B cell (primary cell): ENCODE data around the gene MYO18A. TPM values are rescaled to one million over a fixed set of nuclear protein-coding genes. Genes with fewer than 3 reads are reported as not detected.

Source experiments
- ATAC-seq: fragments of 200-7000 bp; cut with Tn5 transposase; one replicate; pipeline ENCODE4 v1.10.0; 2021; ENCODE audit warnings: low read depth, mild to moderate bottlenecking, moderate number of reproducible peaks, moderate library complexity
- CTCF ChIA-PET: fragments of 350-600 bp; sonication (Branson Sonifier 250); formaldehyde crosslinking; loops from one replicate; lab custom pipeline; 2021; ENCODE audit warnings: antibody characterized with exemption, inconsistent platforms; lab: Charles Lee
- POLR2A ChIA-PET: fragments of 350-600 bp; sonication (Branson Sonifier 250); formaldehyde crosslinking; loops from one replicate; lab custom pipeline; 2021; ENCODE audit warnings: antibody characterized with exemption; lab: Charles Lee
- DNase-seq: peaks from one replicate; pipeline ENCODE4 v3.0.0; 2013
- H2AFZ ChIP-seq: 2 replicates; pipeline ENCODE4 v1.6.1; 2012; ENCODE audit warnings: mild to moderate bottlenecking, low read depth, low read length; ENCODE audit not compliant: insufficient read depth, poor library complexity, severe bottlenecking
- H3K27ac ChIP-seq, 2 donors: 1 replicate in 1 of 2; 2 replicates in 1 of 2; pipeline ENCODE4 v1.5.1; 2012 to 2013; ENCODE audit warnings: low read length in 2 of 2, mild to moderate bottlenecking in 2 of 2, moderate library complexity in 1 of 2
- H3K27me3 ChIP-seq, 4 experiments: fragments of 200-600 bp in 1 of 4; sonication (generic) in 1 of 4; replicated peaks in 1 of 4; 1 replicate in 2 of 4; 2 replicates in 2 of 4; pipeline versions ENCODE4 v1.6.1 to v1.7.0; 2013 to 2016; ENCODE audit warnings: low read length in 3 of 4, mild to moderate bottlenecking in 2 of 4, mixed read lengths in 1 of 4, moderate library complexity in 1 of 4; ENCODE audit not compliant: insufficient read depth in 4 of 4, control insufficient read depth in 3 of 4; ENCODE audit errors: control extremely low read depth in 1 of 4
- H3K36me3 ChIP-seq, 2 experiments: replicated peaks in 1 of 2; 1 replicate in 1 of 2; 2 replicates in 1 of 2; pipeline versions ENCODE4 v1.6.1 to v1.7.1; 2013; ENCODE audit warnings: low read length in 1 of 2; ENCODE audit not compliant: insufficient read depth in 2 of 2, control insufficient read depth in 1 of 2; ENCODE audit errors: control extremely low read depth in 1 of 2, extremely low read depth in 1 of 2
- H3K4me1 ChIP-seq, 2 donors: fragments of 200-600 bp in 1 of 2; sonication (generic) in 1 of 2; 1 replicate in 1 of 2; 2 replicates in 1 of 2; pipeline versions ENCODE4 v1.5.1 to v1.6.1; 2013 to 2017; ENCODE audit warnings: low read length in 2 of 2; ENCODE audit not compliant: control insufficient read depth in 2 of 2, insufficient read depth in 2 of 2
- H3K4me2 ChIP-seq: replicated peaks from 2 replicates; pipeline ENCODE3; 2012; ENCODE audit warnings: mild to moderate bottlenecking, low read depth, low read length; ENCODE audit not compliant: poor library complexity, severe bottlenecking
- H3K4me3 ChIP-seq, 5 experiments: fragments of 200-600 bp in 1 of 5; sonication (generic) in 1 of 5; 1 replicate in 3 of 5; 2 replicates in 2 of 5; pipeline versions ENCODE4 v1.5.1 to v1.7.0; 2011 to 2016; ENCODE audit warnings: low read length in 4 of 5, mild to moderate bottlenecking in 4 of 5, low read depth in 2 of 5, control low read depth in 1 of 5, moderate library complexity in 1 of 5; ENCODE audit not compliant: insufficient read depth in 1 of 5; ENCODE audit errors: control extremely low read depth in 1 of 5, extremely low read depth in 1 of 5
- H3K79me2 ChIP-seq: fragments of 200-600 bp; sonication (generic); one replicate; pipeline ENCODE4 v1.6.0; 2016; ENCODE audit warnings: low read length; ENCODE audit not compliant: control insufficient read depth, insufficient read depth
- H3K9ac ChIP-seq: fragments of 200-600 bp; sonication (generic); 2 replicates; pipeline ENCODE4 v1.6.1; 2017; ENCODE audit warnings: mild to moderate bottlenecking, low read length, moderate library complexity
- H3K9me3 ChIP-seq, 3 donors: one replicate each; pipeline versions ENCODE4 v1.6.1 to v1.7.1; 2013; ENCODE audit warnings: low read length in 2 of 3; ENCODE audit not compliant: control insufficient read depth in 2 of 3, insufficient read depth in 1 of 3; ENCODE audit errors: control extremely low read depth in 1 of 3
- H4K20me1 ChIP-seq: 2 replicates; pipeline ENCODE4 v1.6.0; 2012; ENCODE audit warnings: mild to moderate bottlenecking, low read length; ENCODE audit not compliant: insufficient read depth, control insufficient read depth, poor library complexity, severe bottlenecking
- H3K27ac Mint-ChIP-seq: one replicate; pipeline ENCODE4 v1.8.0; 2021; ENCODE audit warnings: mixed read lengths
- H3K27me3 Mint-ChIP-seq: one replicate; pipeline ENCODE4 v1.8.0; 2021; ENCODE audit warnings: mixed read lengths
- H3K4me1 Mint-ChIP-seq: one replicate; pipeline ENCODE4 v1.8.0; 2021; ENCODE audit warnings: mixed read lengths
- H3K4me3 Mint-ChIP-seq: one replicate; pipeline ENCODE4 v1.8.0; 2021; ENCODE audit warnings: mixed read lengths
- H3K9me3 Mint-ChIP-seq: one replicate; pipeline ENCODE4 v1.8.0; 2022; ENCODE audit warnings: mixed read lengths; ENCODE audit not compliant: insufficient read depth
- CTCF ChIP-seq: fragments of 200-600 bp; IDR thresholded peaks from one replicate; pipeline ENCODE4 v1.8.0; 2022; ENCODE audit warnings: antibody characterized with exemption, mild to moderate bottlenecking
- EZH2 ChIP-seq: IDR thresholded peaks from 2 replicates; pipeline ENCODE4 v1.6.1; 2012; ENCODE audit warnings: borderline replicate concordance, low read depth, mild to moderate bottlenecking, moderate library complexity, low read length; ENCODE audit not compliant: insufficient read depth, poor library complexity, severe bottlenecking
- WGBS: methylation state at CpG from one replicate; pipeline ENCODE4 v1.1.5; 2013; ENCODE audit warnings: missing lambda C conversion rate; ENCODE audit not compliant: insufficient coverage; 5-methylcytosine and 5-hydroxymethylcytosine counted together
- intact Hi-C: fragments of 100-400 bp; cut with micrococcal nuclease; formaldehyde crosslinking; loops from one replicate; pipeline ENCODE4 v1.10.0; 2022
- polyA plus RNA-seq: library from polyadenylated mRNA; depleted of rRNA; stranded (reverse); fragments of >200 nt; gene quantifications from 2 replicates; pipeline ENCODE4 v1.2.3, GENCODE V29; 2012
- total RNA-seq, 2 donors: library from RNA; stranded (reverse); fragments of 120-200 nt in 1 of 2; gene quantifications; 1 replicate in 1 of 2; 2 replicates in 1 of 2; pipeline versions ENCODE4 v1.2.3 to v1.2.4, GENCODE V29; 2013 to 2022

MYO18A gene
- total and polyA plus RNA-seq, 2 donors (not counting 1 experiment from before 2014, with no cell fraction given) = 72.2 to 155 TPM

DNA sequence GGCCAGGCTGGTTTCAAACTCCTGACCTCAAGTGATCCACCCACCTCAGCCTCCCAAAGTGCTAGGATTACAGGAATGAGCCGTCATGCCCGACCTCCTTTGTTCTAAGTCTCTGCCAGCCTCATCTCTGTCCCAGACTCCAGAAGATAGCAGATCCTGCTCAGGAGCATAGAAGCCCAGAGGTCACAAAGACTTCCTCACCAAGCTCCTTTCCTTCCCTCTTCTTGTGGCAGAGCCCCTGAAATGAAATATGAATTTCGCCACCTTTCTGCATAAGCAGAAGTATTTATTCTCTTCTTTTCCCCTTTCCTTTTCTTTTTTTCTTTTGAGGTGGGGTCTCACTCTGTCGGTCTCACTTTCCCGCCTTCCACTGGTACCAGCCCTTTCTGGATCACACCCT is 148.7 kb downstream of the MYO18A start:
- no peaks in the 10 kb centered on the region for H3K36me3 ChIP-seq
- H3K9ac ChIP-seq = no peak overlapping the region
- no peak overlapping the region for H3K4me2 ChIP-seq
- H3K27ac Mint-ChIP-seq = no peak overlapping the region
- H3K4me1 ChIP-seq = no peaks in the 10 kb centered on the region
- no peaks in the 10 kb centered on the region for H4K20me1 ChIP-seq
- intact Hi-C loops = loop anchor here (10.0 kb wide), 1 partner anchor 67 kb away; no protein-coding TSS in a partner anchor
- H3K4me1 Mint-ChIP-seq = no peaks in the 10 kb centered on the region
- TF ChIP-seq EZH2 = no peak
- TF ChIP-seq CTCF = no peak
- ChIA-PET POLR2A (no interaction called here), CTCF (no interaction called here)
- H3K27ac ChIP-seq = no peak overlapping the region
- no peaks in the 10 kb centered on the region for H3K79me2 ChIP-seq
- peaks cover 0 to 46% (median 10%) of the 10 kb centered on the region in 4 experiments for H3K27me3 ChIP-seq
- DNase-seq = no peak
- H3K4me3 Mint-ChIP-seq = no peak overlapping the region
- H3K9me3 Mint-ChIP-seq = peaks cover 5% of the 10 kb centered on the region
- H3K9me3 ChIP-seq = peaks cover 0 to 15% (median 12%) of the 10 kb centered on the region in 3 donors
- no peak overlapping the region for H2AFZ ChIP-seq
- WGBS = 37% methylated on average over 4 of the region's 5 CpGs
- peaks cover 70% of the 10 kb centered on the region for H3K27me3 Mint-ChIP-seq
- no peak overlapping the region for H3K4me3 ChIP-seq
- no peak for ATAC-seq

DNA sequence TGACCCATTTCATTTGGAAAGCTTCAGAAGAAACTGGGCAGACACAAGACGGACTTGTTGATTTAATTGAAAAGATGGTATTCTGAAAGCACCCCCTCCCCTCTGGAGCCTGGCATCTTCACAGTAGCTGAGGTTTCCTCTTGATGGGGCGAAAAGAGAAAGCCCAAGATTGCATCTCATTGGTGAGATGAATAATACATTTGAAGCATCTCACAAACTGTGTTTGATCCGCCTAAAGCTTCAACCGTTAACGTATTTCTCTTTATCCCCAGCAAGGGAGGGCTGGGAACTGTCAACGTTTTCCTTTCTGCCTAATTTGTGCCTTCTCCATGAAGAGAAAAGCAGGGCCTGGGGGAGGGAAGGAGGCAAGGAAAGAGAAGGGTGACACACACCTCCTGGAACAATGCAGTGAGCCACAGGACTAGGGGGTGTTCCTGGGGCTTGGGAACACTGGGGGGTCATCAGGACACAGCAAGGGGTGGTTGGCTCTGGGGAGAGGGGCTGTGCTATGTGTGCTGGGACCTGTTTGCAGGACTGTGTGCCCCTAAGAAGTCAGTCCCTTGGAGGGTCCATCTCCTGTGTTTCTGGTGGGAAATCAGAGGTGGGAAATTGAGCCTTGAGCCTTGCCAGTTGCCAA is 155.8 kb downstream of the MYO18A start:
- POLR2A ChIA-PET = no interaction called here
- Histone ChIP-seq H3K4me3 (no peak overlapping the region), H3K9me3 (peaks cover 0 to 6% (median 0%) of the 10 kb centered on the region in 3 donors), H2AFZ (no peak overlapping the region), H3K27me3 (peaks cover 0 to 52% (median 18%) of the 10 kb centered on the region in 4 experiments), H4K20me1 (no peaks in the 10 kb centered on the region), H3K27ac (no peak overlapping the region), H3K36me3 (no peaks in the 10 kb centered on the region), H3K79me2 (no peaks in the 10 kb centered on the region), H3K9ac (no peak overlapping the region), H3K4me1 (peaks cover 9% of the 10 kb centered on the region in 2 donors), H3K4me2 (no peak overlapping the region)
- intact Hi-C loops = no loop called here
- H3K27ac Mint-ChIP-seq = no peak overlapping the region
- peaks cover 62% of the 10 kb centered on the region for H3K27me3 Mint-ChIP-seq
- no peak for DNase-seq
- 40% methylated on average over 2 of the region's 6 CpGs for WGBS
- CTCF ChIA-PET = no interaction called here
- no peak for ATAC-seq
- no peak overlapping the region for H3K4me3 Mint-ChIP-seq
- TF ChIP-seq CTCF = no peak
- TF ChIP-seq EZH2 = no peak
- H3K4me1 Mint-ChIP-seq = peaks cover 3% of the 10 kb centered on the region
- H3K9me3 Mint-ChIP-seq = no peaks in the 10 kb centered on the region
